Retina (tissue), 1 donor: ENCODE data around the gene TLDC2.
"Not testable (repeated sequence)": the region's sequence is repeated elsewhere in the genome, so short reads cannot be mapped to it uniquely, and the experiment has no call there.

Experiments
- DNase-seq: peaks from one replicate; pipeline ENCODE4 v3.0.0-alpha.2; 2016

TLDC2 gene

DNA sequence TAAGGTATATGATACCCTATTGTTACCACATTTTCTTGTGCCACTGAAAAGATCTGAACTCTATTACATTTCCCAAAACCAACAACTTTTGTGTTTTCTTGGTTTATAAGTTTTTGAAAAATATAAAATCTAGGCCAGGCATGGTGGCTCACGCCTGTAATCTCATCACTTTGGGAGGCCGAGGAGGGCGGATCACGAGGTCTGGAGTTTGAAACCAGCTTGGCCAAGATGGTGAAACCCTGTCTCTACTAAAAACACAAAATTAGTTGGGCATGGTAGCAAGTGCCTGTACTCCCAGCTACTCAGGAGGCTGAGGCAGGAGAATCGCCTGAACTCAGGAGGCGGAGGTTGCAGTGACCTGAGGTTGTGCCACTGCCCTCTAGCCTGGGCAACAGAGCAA is 41.3 kb downstream of the TLDC2 start:
- no peak for DNase-seq

DNA sequence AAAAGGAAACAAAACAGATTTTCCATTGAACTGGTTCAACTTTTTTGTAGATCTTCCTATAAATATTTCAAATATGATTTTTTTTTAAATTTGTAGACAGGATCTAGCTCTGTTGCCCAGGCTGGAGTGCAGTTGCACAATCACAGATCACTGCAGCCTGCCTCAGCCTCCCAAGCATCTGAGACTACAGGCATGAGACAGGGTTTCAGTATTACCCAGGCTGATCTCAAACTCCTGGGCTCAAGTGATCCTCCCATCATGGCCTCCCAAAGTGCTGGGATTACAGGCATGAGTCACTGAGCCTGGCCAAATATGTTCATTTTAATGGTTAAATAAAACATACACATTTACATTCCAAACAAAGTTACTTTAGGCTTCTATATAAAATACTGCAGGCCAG is 42.0 kb downstream of the TLDC2 start:
- DNase-seq = no peak

DNA sequence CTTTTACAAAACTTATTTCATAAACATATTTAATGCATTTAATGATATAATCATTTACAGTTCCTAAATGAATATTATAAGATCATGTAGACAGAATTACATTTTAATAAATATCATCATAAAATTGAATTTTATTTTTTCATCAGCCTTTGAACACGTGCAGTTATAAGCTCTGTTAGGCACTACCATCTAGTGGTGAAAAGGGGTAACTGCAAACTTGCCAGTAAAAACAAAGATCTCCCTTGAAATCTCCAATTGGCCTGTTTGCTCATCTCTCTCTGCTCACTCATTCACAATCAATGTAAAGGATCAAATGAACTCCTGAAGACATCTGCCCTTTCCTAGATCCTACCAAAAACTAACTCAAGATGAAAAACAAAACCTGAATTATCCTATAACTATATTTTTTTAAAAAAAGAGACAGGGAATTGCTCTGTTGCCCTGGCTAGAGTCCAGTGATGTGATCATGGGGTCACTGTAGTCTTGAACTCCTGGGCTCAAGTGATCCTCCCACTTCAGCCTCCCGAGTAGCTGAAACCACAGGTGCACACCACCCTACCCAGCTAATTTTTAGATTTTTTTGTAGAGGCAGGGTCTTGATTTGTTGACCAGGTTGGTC is 43.9 kb downstream of the TLDC2 start:
- DNase-seq = peak; percentile 45

DNA sequence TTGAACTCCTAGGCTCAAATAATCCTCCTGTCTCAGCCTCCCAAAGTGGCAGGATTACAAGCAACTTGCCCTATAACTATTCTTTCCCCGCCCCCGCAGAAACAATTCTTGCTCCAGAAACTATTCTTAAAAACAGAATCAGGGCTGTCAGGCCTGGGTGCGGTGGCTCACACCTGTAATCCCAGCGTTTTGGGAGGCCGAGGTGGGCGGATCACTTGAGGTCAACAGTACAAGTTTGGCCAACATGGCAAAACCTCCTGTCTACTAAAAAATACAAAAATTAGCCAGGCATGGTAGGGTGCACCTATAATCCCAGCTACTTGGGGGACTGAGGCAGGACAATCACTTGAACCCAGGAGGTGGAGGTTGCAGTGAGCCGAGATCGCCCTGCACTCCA is 44.4 kb downstream of the TLDC2 start:
- no peak for DNase-seq

DNA sequence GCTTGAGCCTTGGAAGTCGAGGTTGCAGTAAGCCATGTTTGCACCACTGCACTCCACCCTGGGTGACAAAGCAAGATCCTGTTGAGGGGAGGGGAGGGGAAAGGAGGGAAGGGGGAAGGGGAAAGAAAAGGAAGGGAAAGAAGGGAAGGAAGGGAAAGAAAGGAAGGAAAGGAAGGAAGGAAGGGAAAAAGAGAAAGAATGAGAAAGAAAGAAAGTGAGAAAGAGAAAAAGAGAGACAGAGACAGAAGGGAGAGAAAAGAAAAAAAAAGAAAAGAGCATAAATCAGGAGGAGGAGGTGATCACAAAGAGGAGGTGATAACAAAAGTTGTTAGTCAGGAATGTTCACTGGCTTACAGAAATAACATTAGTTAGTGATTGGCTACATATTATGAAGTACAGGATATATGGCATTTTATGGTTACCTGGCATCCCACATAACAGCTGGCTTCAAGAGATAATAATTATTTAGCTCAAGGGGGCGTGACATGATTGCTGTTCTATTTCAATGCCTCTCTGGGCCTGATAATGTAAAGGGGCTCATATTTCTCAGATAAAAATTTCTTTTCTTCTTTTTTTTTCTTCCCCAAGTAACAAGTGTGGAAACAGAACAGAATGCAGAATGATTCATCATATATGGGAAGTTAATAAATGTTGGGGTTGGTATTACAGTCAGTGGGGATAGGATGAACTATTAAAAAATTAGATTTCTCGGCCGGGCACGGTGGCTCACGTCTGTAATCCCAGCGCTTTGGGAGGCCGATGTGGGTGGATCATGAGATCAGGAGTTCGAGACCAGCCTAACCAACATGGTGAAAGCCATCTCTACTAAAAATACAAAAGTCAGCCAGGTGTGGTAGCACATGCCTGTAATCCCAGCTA is 48.5 kb downstream of the TLDC2 start:
- DNase-seq = no peak

DNA sequence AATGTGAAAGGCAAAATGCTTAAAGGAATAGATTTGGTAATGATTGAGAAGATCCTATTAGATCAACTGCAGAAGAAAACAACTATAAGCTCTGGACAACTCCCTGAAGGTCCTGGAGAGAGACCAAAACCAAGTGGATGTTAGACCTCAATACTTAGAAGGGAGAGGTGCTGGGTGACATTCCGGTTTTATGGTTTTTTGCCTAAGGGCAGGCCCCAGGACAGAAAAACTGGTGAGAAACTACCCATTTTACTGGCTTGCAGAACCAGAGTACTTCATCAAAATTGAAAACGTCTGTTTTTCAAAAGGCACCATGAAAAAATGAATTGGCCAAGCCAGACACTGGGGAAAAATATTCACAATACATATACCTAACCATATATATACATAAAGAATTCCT is 49.3 kb downstream of the TLDC2 start:
- DNase-seq = no peak

DNA sequence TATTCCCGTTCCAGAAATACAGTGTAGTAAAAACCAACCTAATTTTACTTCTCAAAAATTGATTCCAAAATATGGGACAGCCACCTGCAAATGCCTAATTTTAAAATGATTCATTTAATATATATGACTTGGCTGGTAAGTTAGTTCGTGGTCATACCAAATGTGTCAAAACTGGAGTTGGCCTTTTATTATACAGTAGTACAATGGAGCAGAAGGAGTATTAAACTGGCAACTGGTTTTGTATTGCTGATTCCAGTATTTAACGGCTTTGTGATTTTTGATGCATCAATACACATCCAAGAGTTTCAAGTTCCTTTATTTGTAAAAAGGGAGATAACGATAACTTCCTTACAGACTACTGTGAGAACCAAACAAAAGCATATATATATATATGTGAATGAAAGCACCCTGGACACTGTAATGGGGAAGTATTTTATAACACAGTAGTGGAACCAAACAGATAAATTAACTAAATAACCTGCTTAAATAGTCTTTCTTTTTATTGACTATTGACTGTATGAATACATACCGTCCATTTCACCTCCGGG is 50.8 kb downstream of the TLDC2 start:
- no peak for DNase-seq

DNA sequence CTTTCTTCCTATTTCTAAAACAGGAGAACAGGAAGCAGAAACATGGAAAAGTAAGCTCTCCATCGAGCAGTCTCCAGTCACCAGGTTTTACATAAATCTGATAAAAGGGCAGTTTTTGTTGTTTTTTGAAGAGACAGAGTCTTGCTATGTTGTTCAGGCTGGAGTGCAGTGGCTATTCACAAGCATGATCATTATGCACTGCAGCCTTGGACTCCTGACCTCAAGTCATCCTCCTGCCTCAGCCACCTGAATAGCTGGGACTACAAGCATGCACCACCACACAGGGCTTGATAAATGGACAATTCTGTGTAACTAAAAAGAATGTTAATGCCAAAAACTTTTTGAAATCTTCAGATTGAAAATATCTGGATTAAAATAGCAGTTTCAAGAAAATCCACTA is 51.8 kb downstream of the TLDC2 start:
- no peak for DNase-seq

DNA sequence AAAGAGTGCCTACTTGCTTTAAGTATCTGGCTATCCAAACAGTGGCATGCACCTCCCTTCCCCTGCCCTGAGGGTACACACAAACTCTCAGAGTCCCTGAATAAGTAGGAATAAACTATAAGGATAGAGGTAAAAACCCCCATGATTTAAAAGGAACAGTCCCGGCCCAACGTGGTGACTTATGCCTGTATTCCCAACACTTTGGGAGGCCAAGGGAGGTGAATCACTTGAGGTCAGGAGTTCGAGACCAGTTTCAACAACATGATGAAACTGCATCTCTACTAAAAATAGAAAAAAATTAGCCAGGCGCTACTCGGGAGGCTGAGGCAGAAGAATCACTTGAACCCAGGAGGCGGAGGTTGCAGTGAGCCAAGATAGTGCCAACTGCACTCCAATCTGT is 53.4 kb downstream of the TLDC2 start:
- DNase-seq = no peak

DNA sequence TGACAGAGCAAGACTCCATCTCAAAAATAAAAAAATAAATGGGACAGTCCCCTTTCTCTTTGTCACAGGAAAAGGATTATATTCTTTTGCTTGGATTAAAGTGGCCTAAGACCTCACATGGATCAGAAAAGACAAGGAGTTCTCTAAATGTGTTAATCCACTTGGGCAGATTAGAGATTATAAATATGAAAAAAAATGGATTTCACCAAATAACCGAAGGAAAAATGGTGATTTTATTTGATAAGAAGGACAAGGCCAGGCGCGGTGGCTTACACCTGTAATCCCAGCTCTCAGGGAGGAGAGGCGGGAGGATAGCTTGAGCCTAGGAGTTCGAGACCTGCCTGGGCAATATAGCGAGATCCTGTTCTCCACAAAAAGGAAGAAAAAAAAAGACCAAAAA is 53.8 kb downstream of the TLDC2 start:
- DNase-seq = no peak

DNA sequence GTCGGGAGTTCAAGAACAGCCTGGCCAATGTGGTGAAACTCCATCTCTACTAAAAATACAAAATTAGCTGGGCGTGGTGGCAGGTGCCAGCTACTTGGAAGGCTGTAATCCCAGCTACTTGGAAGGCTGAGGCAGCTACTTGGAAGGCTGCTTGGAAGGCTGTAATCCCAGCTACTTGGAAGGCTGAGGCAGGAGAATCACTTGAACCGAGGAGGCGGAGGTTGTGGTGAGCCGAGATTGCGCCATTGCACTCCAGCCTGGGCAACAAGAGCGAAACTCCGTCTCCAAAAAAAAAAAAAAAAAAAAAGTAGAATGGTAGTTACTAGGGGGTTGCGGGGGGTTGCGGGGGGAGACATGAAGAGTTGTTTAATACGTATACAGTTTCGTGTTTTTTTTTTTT is 56.1 kb downstream of the TLDC2 start:
- DNase-seq = not testable (repeated sequence)

DNA sequence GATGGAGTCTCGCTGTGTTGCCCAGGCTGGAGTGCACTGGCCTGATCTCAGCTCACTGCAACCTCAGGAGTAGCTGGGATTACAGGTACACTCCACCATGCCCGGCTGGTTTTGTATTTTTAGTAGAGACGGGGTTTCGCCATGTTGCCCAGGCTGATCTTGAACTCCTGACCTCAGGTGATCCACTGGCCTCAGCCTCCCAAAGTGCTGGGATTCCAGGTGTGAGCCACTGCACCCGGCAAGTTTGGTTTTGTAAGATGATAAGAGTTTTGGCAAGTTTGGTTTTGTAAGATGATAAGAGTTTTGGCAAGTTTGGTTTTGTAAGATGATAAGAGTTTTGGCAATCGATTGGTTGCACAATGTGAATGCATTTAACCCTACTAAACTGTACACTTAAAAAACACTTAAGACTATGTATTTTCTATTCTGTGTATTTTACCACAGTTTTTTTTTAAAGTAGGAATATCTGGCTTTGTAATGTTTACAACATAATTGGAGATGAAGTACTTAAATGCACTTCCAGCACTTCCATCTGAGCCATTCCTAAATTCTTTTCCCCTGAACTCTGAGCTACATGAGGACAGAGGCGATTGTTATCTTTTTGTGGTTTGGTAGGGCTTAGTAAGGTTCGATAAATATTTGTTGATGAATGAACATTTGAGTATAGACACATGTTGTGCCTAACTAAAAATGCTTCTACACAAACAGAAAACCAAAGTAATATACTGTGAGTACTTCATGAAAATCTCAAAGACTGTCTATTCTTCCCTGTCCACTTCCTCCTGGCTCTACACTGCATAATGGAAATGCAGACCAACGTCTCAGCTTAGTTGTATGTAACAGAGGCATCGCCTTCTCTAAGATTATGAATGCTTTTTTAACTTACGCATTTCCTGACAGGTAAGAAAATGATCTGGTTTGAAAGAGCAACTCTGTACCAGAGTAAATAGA is 56.8 kb downstream of the TLDC2 start:
- no peak for DNase-seq

DNA sequence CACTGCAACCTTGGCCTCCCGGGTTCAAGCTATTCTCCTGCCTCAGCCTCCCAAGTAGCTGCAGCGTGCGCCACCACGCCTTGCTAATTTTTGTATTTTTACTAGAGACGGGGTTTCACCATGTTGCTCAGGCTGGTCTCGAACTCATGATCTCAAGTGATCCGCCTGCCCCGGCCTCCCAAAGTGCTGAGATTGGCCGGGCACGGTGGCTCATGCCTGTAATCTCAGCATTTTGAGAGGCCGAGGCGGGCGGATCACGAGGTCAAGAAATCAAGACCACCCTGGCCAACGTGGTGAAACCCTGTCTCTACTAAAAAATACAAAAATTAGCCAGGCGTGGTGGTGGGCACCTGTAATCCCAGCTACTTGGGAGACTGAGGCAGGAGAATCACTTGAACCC is 57.6 kb downstream of the TLDC2 start:
- DNase-seq = not testable (repeated sequence)

DNA sequence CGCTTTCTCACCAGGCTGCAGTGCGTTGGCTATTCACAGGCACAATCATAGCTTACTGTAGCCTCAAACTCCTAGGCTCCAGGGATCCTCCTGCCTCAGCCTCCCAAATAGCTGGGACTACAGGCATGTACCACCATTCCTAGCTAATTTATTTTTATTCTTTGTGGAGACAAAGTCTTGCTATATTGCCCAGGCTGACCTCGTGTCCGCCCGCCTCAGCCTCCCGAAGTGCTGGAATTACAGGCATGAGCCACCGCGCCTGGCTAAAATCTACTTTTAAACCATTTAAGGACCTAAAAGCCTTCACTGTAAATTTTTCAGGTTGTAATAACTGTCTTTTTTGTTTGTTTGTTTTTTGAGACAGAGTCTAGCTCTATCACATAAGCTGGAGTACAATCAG is 60.4 kb downstream of the TLDC2 start:
- no peak for DNase-seq

DNA sequence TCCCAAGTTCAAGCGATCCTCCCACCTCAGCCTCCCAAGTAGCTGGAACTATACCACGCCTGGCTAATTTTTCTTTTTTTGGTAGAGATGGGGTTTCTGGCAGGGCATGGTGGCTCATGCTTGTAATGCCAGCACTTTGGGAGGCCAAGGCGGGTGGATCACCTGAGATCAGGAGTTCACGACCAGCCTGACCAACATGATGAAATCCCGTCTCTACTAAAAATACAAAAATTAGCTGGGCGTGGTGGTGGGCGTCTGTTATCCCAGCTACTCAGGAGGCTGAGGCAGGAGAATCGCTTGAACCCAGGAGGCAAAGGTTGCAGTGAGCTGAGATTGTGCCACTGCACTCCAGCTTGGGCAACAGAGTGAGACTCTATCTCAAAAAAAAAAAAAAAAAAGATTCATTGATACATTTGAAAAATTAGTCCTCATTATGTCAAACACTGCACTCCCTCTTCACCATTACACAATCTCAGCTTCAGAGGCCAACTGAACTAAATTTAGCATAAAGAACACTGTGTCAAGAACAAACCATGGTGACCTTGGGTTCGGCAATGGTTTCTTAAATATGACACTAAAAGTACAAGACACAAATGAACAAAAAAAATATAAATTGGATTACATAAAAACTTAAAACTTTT is 60.9 kb downstream of the TLDC2 start:
- not testable (repeated sequence) for DNase-seq

DNA sequence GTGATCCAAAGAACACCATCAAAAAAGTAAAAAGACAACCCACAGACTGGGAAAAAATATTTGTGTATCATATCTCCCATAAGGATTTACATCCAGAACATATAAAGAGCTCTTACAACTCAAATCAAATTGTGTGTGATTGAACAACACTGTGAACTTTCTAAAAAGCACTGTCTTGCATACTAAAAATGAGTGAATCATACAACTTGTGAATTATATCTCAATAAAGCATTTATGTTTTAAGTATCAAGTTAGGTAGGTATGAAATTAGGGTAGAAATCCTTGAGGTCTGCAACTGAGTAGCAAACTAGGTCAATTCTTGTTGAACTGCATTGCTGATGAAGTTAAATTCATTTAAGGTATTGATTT is 61.4 kb downstream of the TLDC2 start:
- no peak for DNase-seq

DNA sequence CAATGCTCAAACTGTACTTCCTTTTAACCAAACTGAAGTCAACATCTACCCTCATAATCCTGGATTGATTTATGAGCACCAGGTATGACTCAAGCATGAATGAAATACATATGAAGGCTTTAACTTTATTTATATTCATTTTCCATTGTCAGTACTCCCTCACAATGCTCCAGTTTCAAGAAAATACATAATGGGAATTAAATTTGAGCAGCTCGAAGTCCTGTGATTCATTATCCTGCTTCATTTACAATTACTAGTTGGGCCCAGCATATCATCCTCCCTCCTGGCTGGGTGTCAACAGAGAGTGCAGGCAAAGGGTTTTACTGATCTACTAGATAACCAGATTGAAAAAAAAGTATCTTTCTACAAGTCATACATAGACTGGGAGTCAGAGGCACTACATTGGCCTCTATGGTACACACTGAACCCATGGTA is 65.5 kb downstream of the TLDC2 start:
- DNase-seq = no peak
